HepG2 (cell line): ENCODE data around the gene UXS1. TPM values are rescaled to one million over a fixed set of nuclear protein-coding genes. Genes with fewer than 3 reads are reported as not detected.

ENCODE experiments used
- ATAC-seq: fragments of 200-7000 bp; cut with Tn5 transposase; 3 replicates; pipeline ENCODE4 v1.9.1; 2020; ENCODE audit warnings: mild to moderate bottlenecking, moderate library complexity
- BruUV-seq: library from RNA; stranded (reverse); fragments of 400-500 nt; replicated peaks from 2 replicates; lab custom pipeline; 2021; lab: Mats Ljungman, UMichigan
- CTCF ChIA-PET: fragments of 300-600 bp; formaldehyde crosslinking; extraction: SDS; loops from one replicate; lab custom pipeline; 2021; ENCODE audit warnings: low total read pairs, inconsistent platforms, low intra/inter-chr PET ratio; lab: Yijun Ruan, JAX
- POLR2A ChIA-PET: fragments of 350-600 bp; sonication (Branson Sonifier 250); formaldehyde crosslinking; loops from one replicate; lab custom pipeline; 2020; ENCODE audit warnings: antibody characterized with exemption, inconsistent platforms; lab: Yijun Ruan, JAX
- DNase-seq: peaks from one replicate; pipeline ENCODE4 v3.0.0-alpha.2; 2015; ENCODE audit warnings: low spot score
- FAIRE-seq: peaks from 3 replicates; lab custom pipeline; 2011; peaks lifted over from hg19 to GRCh38; lab: Jason Lieb, UNC
- H2AFZ ChIP-seq: one replicate; pipeline ENCODE4 v1.6.1; 2011; ENCODE audit warnings: low read length, inconsistent platforms
- H3K27ac ChIP-seq: fragments of 300-600 bp; 3 replicates; pipeline ENCODE4 v1.8.0; 2011; ENCODE audit warnings: mixed run types, mild to moderate bottlenecking, mixed read lengths, low read length, inconsistent platforms; ENCODE audit not compliant: insufficient read depth; ENCODE audit errors: extremely low read length
- H3K27me3 ChIP-seq, 2 experiments: fragments of 200-600 bp in 1 of 2; 2 replicates in 1 of 2; 3 replicates in 1 of 2; pipeline versions ENCODE4 v1.6.0 to v1.8.0; 2011; ENCODE audit warnings: low read length in 2 of 2, mild to moderate bottlenecking in 2 of 2, moderate library complexity in 2 of 2, inconsistent platforms in 1 of 2; ENCODE audit not compliant: insufficient read depth in 2 of 2, control insufficient read depth in 1 of 2
- H3K36me3 ChIP-seq, 2 experiments: fragments of 200-600 bp in 1 of 2; replicated peaks in 1 of 2; 2 replicates in 1 of 2; 3 replicates in 1 of 2; pipeline versions ENCODE4 v1.5.1 to v1.8.0; 2011; ENCODE audit warnings: low read length in 2 of 2, inconsistent platforms in 1 of 2; ENCODE audit not compliant: insufficient read depth in 2 of 2, control insufficient read depth in 1 of 2
- H3K4me1 ChIP-seq: 2 replicates; pipeline ENCODE4 v1.5.1; 2012; ENCODE audit warnings: low read length, inconsistent platforms; ENCODE audit not compliant: insufficient read depth
- H3K4me2 ChIP-seq: 2 replicates; pipeline ENCODE4 v1.6.0; 2011; ENCODE audit warnings: low read depth, low read length, inconsistent platforms
- H3K4me3 ChIP-seq, 3 experiments: fragments of 200-600 bp in 1 of 3; sonication (generic), shearing (Covaris generic) in 1 of 3; replicated peaks in 1 of 3; 2 replicates each; pipeline ENCODE4 v1.5.1; 2011 to 2016; ENCODE audit warnings: low read length in 3 of 3, inconsistent platforms in 2 of 3, low read depth in 2 of 3, mild to moderate bottlenecking in 2 of 3, control low read depth in 1 of 3, mixed read lengths in 1 of 3; ENCODE audit not compliant: insufficient read depth in 1 of 3
- H3K79me2 ChIP-seq: one replicate; pipeline ENCODE4 v1.6.1; 2011; ENCODE audit warnings: low read length, inconsistent platforms; ENCODE audit not compliant: insufficient read depth
- H3K9ac ChIP-seq: 2 replicates; pipeline ENCODE4 v1.6.0; 2011; ENCODE audit warnings: mild to moderate bottlenecking, low read depth, low read length, inconsistent platforms; ENCODE audit not compliant: insufficient read depth
- H3K9me3 ChIP-seq: 2 replicates; pipeline ENCODE4 v1.5.1; 2012; ENCODE audit warnings: mild to moderate bottlenecking, low read length
- H4K20me1 ChIP-seq: 2 replicates; pipeline ENCODE4 v1.6.0; 2011; ENCODE audit warnings: inconsistent platforms, mild to moderate bottlenecking, low read length, moderate library complexity; ENCODE audit not compliant: insufficient read depth
- BATF2 ChIP-seq: sonication (generic); formaldehyde crosslinking; IDR thresholded peaks from 2 replicates; pipeline ENCODE4 v1.8.0; 2022; ENCODE audit warnings: mild to moderate bottlenecking, missing genetic modification reagents, moderate library complexity
- CREBL2 ChIP-seq: sonication (generic); formaldehyde crosslinking; IDR thresholded peaks from 2 replicates; pipeline ENCODE4 v1.8.1; 2023; ENCODE audit warnings: missing genetic modification reagents, mild to moderate bottlenecking, borderline replicate concordance
- ZMAT5 ChIP-seq: sonication (generic); formaldehyde crosslinking; IDR thresholded peaks from 2 replicates; pipeline ENCODE4 v1.5.0; 2020; ENCODE audit warnings: mild to moderate bottlenecking, low read depth, missing genetic modification reagents, borderline replicate concordance
- WGBS: methylation state at CpG from one replicate; pipeline ENCODE4 v1.1.6; 2017; ENCODE audit warnings: low lambda C conversion rate; 5-methylcytosine and 5-hydroxymethylcytosine counted together
- in situ Hi-C: cut with HindIII; loops from 2 replicates; pipeline ENCODE4 v1.10.0; 2017; ENCODE audit warnings: low pct_unique_long_range_greater_than_20kb; ENCODE audit not compliant: extremely low pct_ligation_motif_present
- intact Hi-C: fragments of 100-400 bp; cut with micrococcal nuclease; formaldehyde crosslinking; loops from one replicate; pipeline ENCODE4 v1.10.0; 2022; ENCODE audit not compliant: unreplicated experiment
- polyA plus RNA-seq, 8 experiments: library from polyadenylated mRNA; depleted of rRNA in 3 of 8; stranded (reverse) in 7 of 8; unstranded in 1 of 8; fragments of >200 nt; fragmentation: Illumina TruSeq in 4 of 8; extraction: Trizol in 4 of 8; gene quantifications; 2 replicates each; pipeline versions ENCODE4 v1.2.1 to v1.2.3, GENCODE V29; 2011 to 2016; ENCODE audit warnings: low read depth in 4 of 8, missing spikeins in 1 of 8, mixed read lengths in 1 of 8; ENCODE audit not compliant: insufficient read depth in 1 of 8
- total RNA-seq, 5 experiments: library from RNA; depleted of rRNA; stranded (reverse); fragments of >200 nt; fragmentation: Illumina TruSeq; extraction: Trizol; gene quantifications; 2 replicates each; pipeline ENCODE4 v1.2.3, GENCODE V29; 2016; ENCODE audit warnings: low read depth in 1 of 5
- TF ChIP-seq, protein P1 (sequence below): sonication (generic); formaldehyde crosslinking; IDR thresholded peaks from 2 replicates; pipeline ENCODE4 v1.5.1; 2020; ENCODE audit warnings: missing genetic modification reagents, mild to moderate bottlenecking, borderline replicate concordance
- TF ChIP-seq, protein P2 (sequence below): sonication (generic); formaldehyde crosslinking; IDR thresholded peaks from 2 replicates; pipeline ENCODE4 v1.4.0; 2020; ENCODE audit warnings: mild to moderate bottlenecking, missing genetic modification reagents

UXS1 gene
- total and polyA plus RNA-seq, 2 of the 13 experiments (the other 11 are each of a cell fraction or from before 2014, with no cell fraction given): 53.3 to 110 TPM

- no peak overlapping the region for H2AFZ ChIP-seq
- in situ Hi-C loops (loop anchor here (10.0 to 25.0 kb wide), 2 partner anchors 65 to 853 kb away; partner anchors contain the start of genes C2orf49 and TGFBRAP1), intact Hi-C loops (loop anchor here (5.0 kb wide), 1 partner anchor 63 kb away; no protein-coding TSS in a partner anchor)
- no TSS peak for BruUV-seq
- POLR2A ChIA-PET: no interaction called here
- TF ChIP-seq CREBL2 (CRISPR knock-in tag): no peak
- TF ChIP-seq, protein P1, sequence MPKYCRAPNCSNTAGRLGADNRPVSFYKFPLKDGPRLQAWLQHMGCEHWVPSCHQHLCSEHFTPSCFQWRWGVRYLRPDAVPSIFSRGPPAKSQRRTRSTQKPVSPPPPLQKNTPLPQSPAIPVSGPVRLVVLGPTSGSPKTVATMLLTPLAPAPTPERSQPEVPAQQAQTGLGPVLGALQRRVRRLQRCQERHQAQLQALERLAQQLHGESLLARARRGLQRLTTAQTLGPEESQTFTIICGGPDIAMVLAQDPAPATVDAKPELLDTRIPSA: no peak
- no peak for TF ChIP-seq BATF2 (CRISPR knock-in tag)
- CTCF ChIA-PET: no interaction called here
- ATAC-seq (no peak), DNase-seq (no peak), FAIRE-seq (no peak)
- peaks cover 4% of the 10 kb centered on the region; the same call in 1 of the 2 replicates for H4K20me1 ChIP-seq
- H3K4me2 ChIP-seq: no peak overlapping the region
- H3K27me3 ChIP-seq: no peaks in the 10 kb centered on the region; a peak in 1 of 5 replicates
- H3K36me3 ChIP-seq: peaks cover 0 to 19% of the 10 kb centered on the region in 2 experiments; a peak in 2 of 5 replicates
- H3K79me2 ChIP-seq: peaks cover 80% of the 10 kb centered on the region
- H3K4me1 ChIP-seq: peaks cover 36% of the 10 kb centered on the region
- 91% methylated on average over 5 of the region's 5 CpGs for WGBS
- H3K4me3 ChIP-seq: no peak overlapping the region
- no peaks in the 10 kb centered on the region for H3K9me3 ChIP-seq
- no peak overlapping the region for H3K9ac ChIP-seq
- no peak overlapping the region for H3K27ac ChIP-seq
Observed at GRCh38 chr2:106189764-106190468, 4.2 kb downstream of the UXS1 start.

DNA sequence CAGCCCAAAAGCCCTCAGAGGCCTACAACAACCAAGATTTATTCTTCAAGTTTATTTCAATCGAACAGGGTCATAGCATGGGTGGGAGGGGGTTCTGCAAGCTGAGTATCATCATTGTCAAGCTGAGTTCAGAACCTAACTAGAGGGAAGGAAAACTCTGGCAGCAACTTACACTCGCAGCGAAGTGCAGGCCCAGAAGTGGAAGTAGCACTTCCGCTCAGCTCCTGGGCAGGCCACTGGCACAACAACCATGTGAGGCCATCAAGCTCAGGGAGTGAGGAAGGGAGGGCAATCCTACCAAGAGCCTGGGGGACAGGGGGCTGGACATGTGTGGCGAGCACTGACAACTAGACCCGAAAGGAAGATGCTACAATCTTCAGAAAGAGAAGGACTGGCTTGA, 4.8 kb downstream of the UXS1 start:
- CTCF ChIA-PET: no interaction called here
- in situ Hi-C loops (loop anchor here (10.0 to 25.0 kb wide), 2 partner anchors 65 to 852 kb away; partner anchors contain the start of genes C2orf49 and TGFBRAP1), intact Hi-C loops (no loop called here)
- Histone ChIP-seq H4K20me1 (peaks cover 4% of the 10 kb centered on the region; the same call in 1 of the 2 replicates), H3K27ac (no peak overlapping the region), H2AFZ (no peak overlapping the region), H3K79me2 (peaks cover 85% of the 10 kb centered on the region), H3K4me2 (no peak overlapping the region), H3K36me3 (peaks cover 0 to 19% of the 10 kb centered on the region in 2 experiments; a peak in 3 of 5 replicates), H3K9ac (no peak overlapping the region), H3K27me3 (no peaks in the 10 kb centered on the region; a peak in 1 of 5 replicates), H3K4me1 (peaks cover 34% of the 10 kb centered on the region), H3K4me3 (no peak overlapping the region), H3K9me3 (no peaks in the 10 kb centered on the region)
- POLR2A ChIA-PET: no interaction called here
- no peak for ATAC-seq
- no peak for FAIRE-seq
- WGBS: 96% methylated on average over 6 of the region's 6 CpGs
- no peak for DNase-seq
- no TSS peak for BruUV-seq
- TF ChIP-seq, protein P2, sequence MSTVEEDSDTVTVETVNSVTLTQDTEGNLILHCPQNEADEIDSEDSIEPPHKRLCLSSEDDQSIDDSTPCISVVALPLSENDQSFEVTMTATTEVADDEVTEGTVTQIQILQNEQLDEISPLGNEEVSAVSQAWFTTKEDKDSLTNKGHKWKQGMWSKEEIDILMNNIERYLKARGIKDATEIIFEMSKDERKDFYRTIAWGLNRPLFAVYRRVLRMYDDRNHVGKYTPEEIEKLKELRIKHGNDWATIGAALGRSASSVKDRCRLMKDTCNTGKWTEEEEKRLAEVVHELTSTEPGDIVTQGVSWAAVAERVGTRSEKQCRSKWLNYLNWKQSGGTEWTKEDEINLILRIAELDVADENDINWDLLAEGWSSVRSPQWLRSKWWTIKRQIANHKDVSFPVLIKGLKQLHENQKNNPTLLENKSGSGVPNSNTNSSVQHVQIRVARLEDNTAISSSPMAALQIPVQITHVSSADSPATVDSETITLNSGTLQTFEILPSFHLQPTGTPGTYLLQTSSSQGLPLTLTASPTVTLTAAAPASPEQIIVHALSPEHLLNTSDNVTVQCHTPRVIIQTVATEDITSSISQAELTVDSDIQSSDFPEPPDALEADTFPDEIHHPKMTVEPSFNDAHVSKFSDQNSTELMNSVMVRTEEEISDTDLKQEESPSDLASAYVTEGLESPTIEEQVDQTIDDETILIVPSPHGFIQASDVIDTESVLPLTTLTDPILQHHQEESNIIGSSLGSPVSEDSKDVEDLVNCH (CRISPR knock-in tag): no peak
- TF ChIP-seq ZMAT5 (CRISPR knock-in tag): no peak
